Measurements from ENCODE around the gene ZBP1.
"Not testable (repeated sequence)": the region's sequence is repeated elsewhere in the genome, so short reads cannot be mapped to it uniquely, and the experiment has no call there.

The ZBP1 gene

GRCh38 chr20:57638173-57638894 is 18.1 kb upstream of the ZBP1 start:
- Mint-ChIP-seq H3K27ac (no peak overlapping the region), H3K4me1 (no peaks in the 10 kb centered on the region), H3K9me3 (peaks cover 43% of the 10 kb centered on the region), H3K36me3 (ENCODE audit: low read depth) (no peaks in the 10 kb centered on the region), H3K4me3 (no peak overlapping the region), H3K27me3 (ENCODE audit: low read depth, poor library complexity) (peaks cover 12% of the 10 kb centered on the region)
- no peak for DNase-seq
- TF ChIP-seq CTCF (IDR thresholded peaks at IDR 0.05): no peak

GRCh38 chr20:57633945-57634491 is 13.8 kb upstream of the ZBP1 start:
- Mint-ChIP-seq H3K27me3 (ENCODE audit: low read depth, poor library complexity) (peaks cover 17% of the 10 kb centered on the region), H3K36me3 (ENCODE audit: low read depth) (no peaks in the 10 kb centered on the region)

GRCh38 chr20:57632286-57632685 is 12.1 kb upstream of the ZBP1 start:
- TF ChIP-seq CTCF (IDR thresholded peaks at IDR 0.05): no peak
- H3K27ac Mint-ChIP-seq: no peak overlapping the region
- H3K4me1 Mint-ChIP-seq: peaks cover 4% of the 10 kb centered on the region
- H3K27me3 Mint-ChIP-seq (ENCODE audit: low read depth, poor library complexity): peaks cover 20% of the 10 kb centered on the region
- H3K36me3 Mint-ChIP-seq (ENCODE audit: low read depth): no peaks in the 10 kb centered on the region
- no peak overlapping the region for H3K4me3 Mint-ChIP-seq
- DNase-seq: no peak
- H3K9me3 Mint-ChIP-seq: peaks cover 35% of the 10 kb centered on the region

More at GRCh38 chr20:57633945-57634491, 13.8 kb upstream of the ZBP1 start:
- Mint-ChIP-seq H3K9me3 (peaks cover 39% of the 10 kb centered on the region), H3K4me1 (no peaks in the 10 kb centered on the region), H3K4me3 (no peak overlapping the region), H3K27ac (no peak overlapping the region)
- no peak for TF ChIP-seq CTCF (IDR thresholded peaks at IDR 0.05)
- DNase-seq: no peak

- peaks cover 4% of the 10 kb centered on the region for H3K4me1 Mint-ChIP-seq
- H3K36me3 Mint-ChIP-seq (ENCODE audit: low read depth): no peaks in the 10 kb centered on the region
- no peak for DNase-seq
- H3K9me3 Mint-ChIP-seq: peaks cover 26% of the 10 kb centered on the region
- no peak overlapping the region for H3K4me3 Mint-ChIP-seq
- TF ChIP-seq CTCF (IDR thresholded peaks at IDR 0.05): no peak
- peaks cover 11% of the 10 kb centered on the region for H3K27me3 Mint-ChIP-seq (ENCODE audit: low read depth, poor library complexity)
- no peak overlapping the region for H3K27ac Mint-ChIP-seq
Observed at GRCh38 chr20:57630061-57630460, 9.8 kb upstream of the ZBP1 start.

- not testable (repeated sequence) for DNase-seq; H3K4me3 Mint-ChIP-seq; H3K27ac Mint-ChIP-seq; H3K4me1 Mint-ChIP-seq; H3K36me3 Mint-ChIP-seq (ENCODE audit: low read depth)
- Mint-ChIP-seq H3K9me3 (peaks cover 26% of the 10 kb centered on the region), H3K27me3 (ENCODE audit: low read depth, poor library complexity) (peaks cover 11% of the 10 kb centered on the region)
Observed at GRCh38 chr20:57629491-57629901, 9.3 kb upstream of the ZBP1 start.

GRCh38 chr20:57628962-57629308 is 8.7 kb upstream of the ZBP1 start:
- H3K4me1 Mint-ChIP-seq; H3K27ac Mint-ChIP-seq; H3K4me3 Mint-ChIP-seq; DNase-seq; H3K36me3 Mint-ChIP-seq (ENCODE audit: low read depth): not testable (repeated sequence)
- Mint-ChIP-seq H3K9me3 (peaks cover 31% of the 10 kb centered on the region), H3K27me3 (ENCODE audit: low read depth, poor library complexity) (peaks cover 16% of the 10 kb centered on the region)

All from nephron progenitor cell (in vitro differentiated cells).